Kidney epithelial cell (primary cell): ENCODE data around the gene LTC4S. TPM values are rescaled to one million over a fixed set of nuclear protein-coding genes. Genes with fewer than 3 reads are reported as not detected.

Experiments used
- DNase-seq: peaks from one replicate; pipeline ENCODE4 v3.0.0-alpha.2; 2010; ENCODE audit warnings: low read depth
- H3K27me3 ChIP-seq: 2 replicates; pipeline ENCODE4 v1.6.0; 2011; ENCODE audit warnings: low read length; ENCODE audit not compliant: control insufficient read depth, insufficient read depth
- H3K36me3 ChIP-seq: 2 replicates; pipeline ENCODE4 v1.5.1; 2011; ENCODE audit warnings: low read length; ENCODE audit not compliant: control insufficient read depth, insufficient read depth
- H3K4me3 ChIP-seq: 2 replicates; pipeline ENCODE4 v1.5.1; 2011; ENCODE audit warnings: low read depth, mild to moderate bottlenecking, control low read depth, low read length
- CTCF ChIP-seq: IDR thresholded peaks from 2 replicates; pipeline ENCODE4 v1.5.1; 2011; ENCODE audit warnings: mild to moderate bottlenecking, moderate library complexity, low read length, control low read depth, inconsistent platforms; ENCODE audit not compliant: insufficient read depth, poor library complexity, severe bottlenecking
- total RNA-seq: library from RNA; depleted of rRNA; stranded (reverse); fragments of >200 nt; gene quantifications from 2 replicates; pipeline ENCODE4 v1.2.3, GENCODE V29; 2015

Gene LTC4S
- total RNA-seq, 1 donor from 2014 or later, result 5.1 TPM

GRCh38 chr5:179772351-179772750, 21.4 kb upstream of the LTC4S start:
- DNase-seq, result no peak
- H3K4me3 ChIP-seq, result no peak overlapping the region
- H3K36me3 ChIP-seq, result peaks cover 8% of the 10 kb centered on the region
- H3K27me3 ChIP-seq, result no peaks in the 10 kb centered on the region
- no peak for TF ChIP-seq CTCF

GRCh38 chr5:179773686-179774040, 20.1 kb upstream of the LTC4S start:
- DNase-seq, result no peak
- no peak overlapping the region for H3K4me3 ChIP-seq
- H3K36me3 ChIP-seq, result peaks cover 8% of the 10 kb centered on the region
- no peak for TF ChIP-seq CTCF
- H3K27me3 ChIP-seq, result no peaks in the 10 kb centered on the region

GRCh38 chr5:179774442-179774841, 19.3 kb upstream of the LTC4S start:
- DNase-seq, result no peak
- Histone ChIP-seq H3K36me3 (peaks cover 7% of the 10 kb centered on the region), H3K4me3 (no peak overlapping the region), H3K27me3 (no peaks in the 10 kb centered on the region)
- no peak for TF ChIP-seq CTCF

- H3K36me3 ChIP-seq, result peaks cover 4% of the 10 kb centered on the region
- DNase-seq, result no peak
- H3K27me3 ChIP-seq, result no peaks in the 10 kb centered on the region
- TF ChIP-seq CTCF, result no peak
- no peak overlapping the region for H3K4me3 ChIP-seq
Measured at GRCh38 chr5:179776411-179776938, 17.3 kb upstream of the LTC4S start.

- DNase-seq, result no peak
- H3K36me3 ChIP-seq, result peaks cover 2% of the 10 kb centered on the region
- TF ChIP-seq CTCF, result no peak
Measured at GRCh38 chr5:179777456-179777855, 16.3 kb upstream of the LTC4S start.

GRCh38 chr5:179777909-179778308, 15.9 kb upstream of the LTC4S start:
- H3K36me3 ChIP-seq, result peaks cover 2% of the 10 kb centered on the region
- H3K4me3 ChIP-seq, result no peak overlapping the region

More at GRCh38 chr5:179777456-179777855, 16.3 kb upstream of the LTC4S start:
- Histone ChIP-seq H3K4me3 (no peak overlapping the region), H3K27me3 (no peaks in the 10 kb centered on the region)

More at GRCh38 chr5:179777909-179778308, 15.9 kb upstream of the LTC4S start:
- no peak for DNase-seq
- H3K27me3 ChIP-seq, result no peaks in the 10 kb centered on the region
- TF ChIP-seq CTCF, result no peak
